ACHN (cell line): ENCODE data around the gene SHC2.

Source experiments
- DNase-seq: peaks from one replicate; pipeline ENCODE4 v3.0.0-alpha.2; 2015
- in situ Hi-C: cut with HindIII; loops from 2 replicates; pipeline ENCODE4 v1.10.0; 2017; ENCODE audit warnings: low sequenced_read_pairs, low pct_ligation_motif_present, low pct_unique_long_range_greater_than_20kb

Gene SHC2

GRCh38 chr19:372306-372890 lies 88.4 kb downstream of the SHC2 start:
- DNase-seq, result no peak

GRCh38 chr19:371501-372168 lies 89.2 kb downstream of the SHC2 start:
- in situ Hi-C loops, result no loop called here
- no peak for DNase-seq

More at GRCh38 chr19:372306-372890, 88.4 kb downstream of the SHC2 start:
- in situ Hi-C loops, result no loop called here

- in situ Hi-C loops, result no loop called here
- DNase-seq, result no peak
Measured at GRCh38 chr19:370641-371330, 90.0 kb downstream of the SHC2 start.

- DNase-seq, result no peak
- in situ Hi-C loops, result no loop called here
Measured at GRCh38 chr19:369876-370275, 91.0 kb downstream of the SHC2 start.

GRCh38 chr19:369256-369655 lies 91.6 kb downstream of the SHC2 start:
- in situ Hi-C loops, result no loop called here
- no peak for DNase-seq

- in situ Hi-C loops, result no loop called here
- DNase-seq, result no peak
Measured at GRCh38 chr19:368630-369024, 92.2 kb downstream of the SHC2 start.

GRCh38 chr19:367963-368629 lies 92.7 kb downstream of the SHC2 start:
- in situ Hi-C loops, result no loop called here

GRCh38 chr19:367561-367960 lies 93.3 kb downstream of the SHC2 start:
- in situ Hi-C loops, result no loop called here
- no peak for DNase-seq

More at GRCh38 chr19:367963-368629, 92.7 kb downstream of the SHC2 start:
- DNase-seq, result no peak

- in situ Hi-C loops, result no loop called here
- DNase-seq, result no peak
Measured at GRCh38 chr19:366951-367350, 93.9 kb downstream of the SHC2 start.
